MM.1S (cell line): ENCODE measurements around the gene HOXA6.

Source experiments
- DNase-seq: peaks from one replicate; pipeline ENCODE4 v3.0.0-alpha.2; 2015
- H2AFZ ChIP-seq: fragments of 300-600 bp; sonication (generic); 2 replicates; pipeline ENCODE4 v1.6.0; 2016; ENCODE audit warnings: antibody characterized with exemption, low read length
- H3F3A ChIP-seq: fragments of 300-600 bp; sonication (generic); 2 replicates; pipeline ENCODE4 v1.6.1; 2016; ENCODE audit warnings: mild to moderate bottlenecking, antibody characterized with exemption, low read length, moderate library complexity, mixed read lengths; ENCODE audit not compliant: insufficient read depth
- H3K27ac ChIP-seq: fragments of 300-600 bp; sonication (generic); 2 replicates; pipeline ENCODE4 v1.5.1; 2016; ENCODE audit warnings: mild to moderate bottlenecking, low read length
- H3K27me3 ChIP-seq: fragments of 300-600 bp; sonication (generic); replicated peaks from 2 replicates; pipeline ENCODE4 v1.6.0; 2016; ENCODE audit warnings: low read length; ENCODE audit not compliant: insufficient read depth
- H3K36me3 ChIP-seq: fragments of 300-600 bp; sonication (generic); replicated peaks from 2 replicates; pipeline ENCODE4 v1.6.1; 2016; ENCODE audit warnings: mild to moderate bottlenecking, low read length, mixed read lengths; ENCODE audit not compliant: insufficient read depth
- H3K4me1 ChIP-seq: fragments of 300-600 bp; sonication (generic); 2 replicates; pipeline ENCODE4 v1.6.1; 2016; ENCODE audit warnings: low read length, mixed read lengths
- H3K4me2 ChIP-seq: fragments of 300-600 bp; sonication (generic); 2 replicates; pipeline ENCODE4 v1.6.0; 2016; ENCODE audit warnings: low read depth, low read length
- H3K4me3 ChIP-seq: fragments of 300-600 bp; sonication (generic); 2 replicates; pipeline ENCODE4 v1.5.1; 2016; ENCODE audit warnings: low read length, mixed read lengths
- H3K79me2 ChIP-seq: fragments of 300-600 bp; sonication (generic); 2 replicates; pipeline ENCODE4 v1.6.1; 2016; ENCODE audit warnings: mixed run types, low read length, mixed read lengths
- H3K9ac ChIP-seq: fragments of 300-600 bp; sonication (generic); 2 replicates; pipeline ENCODE4 v1.6.1; 2016; ENCODE audit warnings: low read length, mixed read lengths
- H3K9me2 ChIP-seq: fragments of 300-600 bp; sonication (generic); replicated peaks from 2 replicates; pipeline ENCODE4 v1.6.1; 2016; ENCODE audit warnings: mild to moderate bottlenecking, low read length, mixed read lengths; ENCODE audit not compliant: insufficient read depth
- H3K9me3 ChIP-seq: fragments of 300-600 bp; sonication (generic); replicated peaks from 2 replicates; pipeline ENCODE4 v1.6.1; 2016; ENCODE audit warnings: mild to moderate bottlenecking, low read length, mixed read lengths; ENCODE audit not compliant: insufficient read depth
- H4K20me1 ChIP-seq: fragments of 300-600 bp; sonication (generic); 2 replicates; pipeline ENCODE4 v1.6.1; 2016; ENCODE audit warnings: mild to moderate bottlenecking, low read length, moderate library complexity, mixed read lengths; ENCODE audit not compliant: insufficient read depth
- CTCF ChIP-seq: fragments of 300-600 bp; sonication (generic); IDR thresholded peaks from 2 replicates; pipeline ENCODE4 v1.5.1; 2016; ENCODE audit warnings: antibody characterized with exemption, low read length, mixed read lengths
- EZH2 ChIP-seq: fragments of 300-600 bp; sonication (generic); optimal IDR thresholded peaks from 2 replicates; pipeline ENCODE3; 2017; ENCODE audit warnings: low read depth, mild to moderate bottlenecking, antibody characterized with exemption, low read length, mixed read lengths
- EZH2phosphoT487 ChIP-seq: fragments of 300-600 bp; sonication (generic); IDR thresholded peaks from 2 replicates; pipeline ENCODE4 v1.6.1; 2018; ENCODE audit warnings: antibody characterized with exemption, low read length

HOXA6 gene

DNA sequence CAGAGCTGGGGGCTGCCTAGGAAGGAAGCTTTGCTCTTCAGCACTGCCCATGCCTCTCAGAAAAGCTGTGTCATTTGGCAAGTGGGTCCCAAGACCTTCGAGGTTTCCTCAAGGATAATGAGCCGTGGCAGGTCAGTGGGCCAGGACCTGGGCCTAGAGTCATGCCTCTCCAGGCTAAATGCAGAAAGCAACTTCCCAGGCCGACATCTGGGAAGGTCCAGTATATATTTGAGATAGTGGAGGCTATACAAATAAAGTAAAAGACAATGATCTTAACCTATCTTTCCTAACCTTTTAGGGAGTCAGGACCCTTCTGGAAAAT, 28.9 kb upstream of the HOXA6 start:
- H3K4me2 ChIP-seq = no peak overlapping the region
- no peaks in the 10 kb centered on the region for H3K9me3 ChIP-seq
- peaks cover 66% of the 10 kb centered on the region for H3K27me3 ChIP-seq
- no peaks in the 10 kb centered on the region for H3K9me2 ChIP-seq
- no peaks in the 10 kb centered on the region for H3K79me2 ChIP-seq
- H3K27ac ChIP-seq = no peak overlapping the region
- H2AFZ ChIP-seq = no peak overlapping the region
- peaks cover 10% of the 10 kb centered on the region for H3F3A ChIP-seq
- no peaks in the 10 kb centered on the region for H3K36me3 ChIP-seq
- DNase-seq = no peak
- H3K4me3 ChIP-seq = no peak overlapping the region
- TF ChIP-seq EZH2phosphoT487 (no peak), EZH2 (no peak), CTCF (no peak)
- H3K4me1 ChIP-seq = peaks cover 9% of the 10 kb centered on the region
- no peaks in the 10 kb centered on the region for H4K20me1 ChIP-seq
- no peak overlapping the region for H3K9ac ChIP-seq

DNA sequence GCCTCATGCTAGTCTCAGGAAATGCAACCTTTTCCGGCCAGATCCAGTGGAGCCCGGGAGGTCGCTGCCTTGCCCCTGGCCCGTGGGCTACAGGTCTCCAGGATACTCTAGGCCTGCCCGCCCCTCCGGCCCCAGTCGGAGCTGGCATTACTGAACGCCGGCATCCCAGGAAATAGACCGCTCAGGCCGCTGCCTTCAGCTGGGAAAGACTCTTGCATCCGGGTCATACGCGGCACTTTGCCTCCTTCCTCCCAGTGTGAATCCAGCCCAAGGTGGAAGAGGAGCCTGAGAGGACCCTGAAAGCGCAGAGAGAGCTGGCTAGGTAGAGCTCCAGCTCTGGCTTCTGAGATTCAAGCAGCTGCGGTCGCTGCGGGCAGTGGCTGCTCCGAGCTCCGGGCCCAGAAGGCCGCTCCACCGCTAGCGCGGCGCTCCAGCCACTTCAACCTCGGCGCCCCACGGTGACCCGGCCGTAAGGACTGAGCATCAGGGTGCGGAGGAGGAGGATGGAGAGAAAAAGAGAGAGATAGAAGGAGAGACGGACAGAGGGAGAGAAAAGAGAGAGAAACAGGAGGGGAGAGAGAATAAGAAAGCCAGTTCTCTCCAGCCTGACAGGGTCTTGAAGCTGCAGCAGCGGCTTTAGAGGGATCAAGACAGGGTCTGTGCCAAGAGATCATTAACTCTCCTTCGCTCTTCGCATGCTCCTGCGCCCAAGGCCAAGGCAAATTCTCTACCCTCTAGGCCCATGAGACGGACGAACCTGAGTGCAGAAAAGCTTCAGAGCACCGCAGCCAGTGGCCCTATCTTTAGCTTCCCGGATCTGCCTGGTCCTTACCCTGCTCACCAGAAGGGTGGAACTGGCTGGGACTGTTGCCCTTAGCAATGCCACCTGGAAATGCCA, 28.3 kb upstream of the HOXA6 start:
- Histone ChIP-seq H2AFZ (no peak overlapping the region), H3K27ac (no peak overlapping the region), H4K20me1 (no peaks in the 10 kb centered on the region), H3K4me2 (no peak overlapping the region), H3K36me3 (no peaks in the 10 kb centered on the region), H3K9me2 (no peaks in the 10 kb centered on the region), H3K4me3 (no peak overlapping the region), H3K9ac (no peak overlapping the region), H3K9me3 (no peaks in the 10 kb centered on the region), H3K4me1 (peaks cover 9% of the 10 kb centered on the region), H3K79me2 (no peaks in the 10 kb centered on the region), H3K27me3 (peaks cover 72% of the 10 kb centered on the region), H3F3A (peaks cover 12% of the 10 kb centered on the region)
- DNase-seq = no peak
- TF ChIP-seq EZH2phosphoT487 (no peak), EZH2 (no peak), CTCF (no peak)

DNA sequence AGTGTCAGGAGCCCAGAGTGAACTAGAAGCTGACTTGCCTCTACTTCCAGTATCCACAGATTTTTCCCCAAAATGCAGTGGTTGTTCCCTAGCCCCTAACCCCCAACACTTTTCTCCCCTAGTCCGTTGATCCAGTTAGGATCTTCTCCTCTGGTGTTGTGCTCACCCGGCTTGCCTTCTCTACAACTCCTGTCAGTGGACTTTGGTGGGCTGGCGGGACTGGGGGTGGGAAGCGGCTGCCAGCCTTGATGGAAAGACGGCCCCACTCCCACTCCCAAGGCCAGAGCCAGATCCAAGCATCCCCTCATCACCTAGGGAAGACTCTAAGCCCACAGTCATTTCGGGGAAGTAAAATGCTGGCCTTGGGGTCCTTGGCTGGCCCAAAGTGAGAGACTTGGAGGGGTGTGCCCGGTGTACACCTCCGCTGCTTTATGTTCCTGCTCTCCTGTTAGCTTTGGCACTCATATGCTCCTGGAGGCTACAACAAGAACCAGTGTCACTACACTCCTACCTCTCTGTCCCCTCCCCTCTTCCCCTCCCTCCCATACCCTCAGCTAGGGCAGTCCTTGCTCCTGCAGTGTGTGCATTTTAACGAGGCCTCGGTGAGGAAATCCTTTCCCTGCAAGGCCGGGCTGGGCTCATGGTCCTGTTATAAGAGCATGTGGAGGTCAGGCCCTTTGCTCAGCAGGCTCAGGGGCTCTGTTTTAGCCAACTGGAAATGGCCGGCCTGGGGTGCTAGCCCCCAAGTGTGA, 27.5 kb upstream of the HOXA6 start:
- H3K79me2 ChIP-seq = no peaks in the 10 kb centered on the region
- no peak overlapping the region for H3K9ac ChIP-seq
- H3K27ac ChIP-seq = no peak overlapping the region
- peaks cover 9% of the 10 kb centered on the region for H3K4me1 ChIP-seq
- no peak overlapping the region for H3K4me2 ChIP-seq
- peaks cover 76% of the 10 kb centered on the region for H3K27me3 ChIP-seq
- H3K4me3 ChIP-seq = no peak overlapping the region
- H2AFZ ChIP-seq = no peak overlapping the region
- H3K9me2 ChIP-seq = no peaks in the 10 kb centered on the region
- H3F3A ChIP-seq = peaks cover 12% of the 10 kb centered on the region
- H3K9me3 ChIP-seq = no peaks in the 10 kb centered on the region
- H4K20me1 ChIP-seq = no peaks in the 10 kb centered on the region
- H3K36me3 ChIP-seq = no peaks in the 10 kb centered on the region
- no peak for DNase-seq
- no peak for TF ChIP-seq CTCF
- TF ChIP-seq EZH2 = no peak
- TF ChIP-seq EZH2phosphoT487 = no peak
